HepG2 (cell line): ENCODE data around the gene OVCA2. TPM values are rescaled to one million over a fixed set of nuclear protein-coding genes. Genes with fewer than 3 reads are reported as not detected.

Source experiments
- AGO2 ChIP-seq: fragments of 200-400 bp; formaldehyde crosslinking; optimal IDR thresholded peaks from 2 replicates; pipeline ENCODE3; 2017; ENCODE audit warnings: mild to moderate bottlenecking, low read depth, low read length, moderate library complexity
- FIP1L1 ChIP-seq: fragments of 200-400 bp; formaldehyde crosslinking; IDR thresholded peaks from 2 replicates; pipeline ENCODE4 v1.6.1; 2018; ENCODE audit warnings: low read depth, mild to moderate bottlenecking, low read length, moderate library complexity, borderline replicate concordance; ENCODE audit not compliant: insufficient read depth
- HNF4G ChIP-seq, 2 experiments: sonication (generic) in 1 of 2; formaldehyde crosslinking in 1 of 2; IDR thresholded peaks; 2 replicates each; pipeline versions ENCODE4 v1.4.0 to v1.6.1; 2011 to 2020; ENCODE audit warnings: borderline replicate concordance in 2 of 2, low read depth in 2 of 2, mild to moderate bottlenecking in 2 of 2, low read length in 1 of 2, missing genetic modification reagents in 1 of 2, moderate library complexity in 1 of 2
- KDM3A ChIP-seq: IDR thresholded peaks from 2 replicates; pipeline ENCODE4 v1.6.1; 2018; ENCODE audit warnings: low read depth, missing compliant biosample characterization
- KLF9 ChIP-seq: IDR thresholded peaks from 2 replicates; pipeline ENCODE4 v1.6.1; 2016; ENCODE audit warnings: low read depth
- MAFG ChIP-seq: sonication (generic); formaldehyde crosslinking; IDR thresholded peaks from 2 replicates; pipeline ENCODE4 v1.5.1; 2020; ENCODE audit warnings: mild to moderate bottlenecking, missing genetic modification reagents
- MBNL3 ChIP-seq: fragments of 250-450 bp; sonication (Bioruptor Pico); conservative IDR thresholded peaks from 2 replicates; pipeline ENCODE4 v1.8.0; 2022; ENCODE audit warnings: mild to moderate bottlenecking, inconsistent platforms
- NFRKB ChIP-seq: fragments of 450-650 bp; IDR thresholded peaks from 2 replicates; pipeline ENCODE4 v1.6.1; 2017
- NR2C2 ChIP-seq: sonication (generic); formaldehyde crosslinking; IDR thresholded peaks from 2 replicates; pipeline ENCODE4 v1.4.0; 2020; ENCODE audit warnings: missing genetic modification reagents, mild to moderate bottlenecking, moderate library complexity, borderline replicate concordance
- NR2F6 ChIP-seq, 2 experiments: IDR thresholded peaks; 2 replicates each; pipeline ENCODE4 v1.6.1; 2016; ENCODE audit warnings: antibody characterized with exemption in 1 of 2, mild to moderate bottlenecking in 1 of 2
- SYNCRIP ChIP-seq: fragments of 200-400 bp; formaldehyde crosslinking; IDR thresholded peaks from 2 replicates; pipeline ENCODE4 v1.6.1; 2018; ENCODE audit warnings: mild to moderate bottlenecking, low read depth, low read length; ENCODE audit not compliant: insufficient read depth
- TARDBP ChIP-seq: sonication (generic); formaldehyde crosslinking; IDR thresholded peaks from 2 replicates; pipeline ENCODE4 v1.8.0; 2022; ENCODE audit warnings: mild to moderate bottlenecking, missing genetic modification reagents
- TBX3 ChIP-seq: fragments of 450-650 bp; IDR thresholded peaks from 2 replicates; pipeline ENCODE4 v1.6.1; 2017; ENCODE audit warnings: antibody characterized with exemption, mild to moderate bottlenecking, inconsistent platforms, borderline replicate concordance
- TCF7L2 ChIP-seq: IDR thresholded peaks from 2 replicates; pipeline ENCODE4 v1.6.1; 2011; ENCODE audit warnings: mild to moderate bottlenecking, low read depth, low read length, moderate library complexity
- U2AF2 ChIP-seq: fragments of 200-400 bp; formaldehyde crosslinking; IDR thresholded peaks from 2 replicates; pipeline ENCODE4 v1.6.1; 2017; ENCODE audit warnings: low read depth, mild to moderate bottlenecking, low read length
- ZFP90 ChIP-seq: sonication (generic); formaldehyde crosslinking; IDR thresholded peaks from 2 replicates; pipeline ENCODE4 v1.8.0; 2022; ENCODE audit warnings: missing genetic modification reagents, mild to moderate bottlenecking, inconsistent platforms, borderline replicate concordance
- ZNF230 ChIP-seq: sonication (generic); formaldehyde crosslinking; IDR thresholded peaks from 2 replicates; pipeline ENCODE4 v1.4.0; 2020; ENCODE audit warnings: mild to moderate bottlenecking, missing genetic modification reagents
- ZNF235 ChIP-seq: sonication (generic); formaldehyde crosslinking; IDR thresholded peaks from 2 replicates; pipeline ENCODE4 v1.8.1; 2023; ENCODE audit warnings: mild to moderate bottlenecking, missing genetic modification reagents, borderline replicate concordance
- ZNF775 ChIP-seq: sonication (generic); formaldehyde crosslinking; IDR thresholded peaks from 2 replicates; pipeline ENCODE4 v1.4.0; 2020; ENCODE audit warnings: missing genetic modification reagents, mild to moderate bottlenecking, moderate library complexity, borderline replicate concordance
- polyA plus RNA-seq, 8 experiments: library from polyadenylated mRNA; depleted of rRNA in 3 of 8; stranded (reverse) in 7 of 8; unstranded in 1 of 8; fragments of >200 nt; fragmentation: Illumina TruSeq in 4 of 8; extraction: Trizol in 4 of 8; gene quantifications; 2 replicates each; pipeline versions ENCODE4 v1.2.1 to v1.2.3, GENCODE V29; 2011 to 2016; ENCODE audit warnings: low read depth in 4 of 8, missing spikeins in 1 of 8, mixed read lengths in 1 of 8; ENCODE audit not compliant: insufficient read depth in 1 of 8
- total RNA-seq, 5 experiments: library from RNA; depleted of rRNA; stranded (reverse); fragments of >200 nt; fragmentation: Illumina TruSeq; extraction: Trizol; gene quantifications; 2 replicates each; pipeline ENCODE4 v1.2.3, GENCODE V29; 2016; ENCODE audit warnings: low read depth in 1 of 5
- TF ChIP-seq, protein P1 (sequence below): IDR thresholded peaks from 2 replicates; pipeline ENCODE4 v1.6.1; 2016
- TF ChIP-seq, protein P2 (sequence below): IDR thresholded peaks from 2 replicates; pipeline ENCODE4 v1.6.1; 2016; ENCODE audit warnings: low read depth, borderline replicate concordance
- TF ChIP-seq, protein P3 (sequence below): IDR thresholded peaks from 2 replicates; pipeline ENCODE4 v1.6.1; 2016; ENCODE audit warnings: mild to moderate bottlenecking
- TF ChIP-seq, protein P4 (sequence below): sonication (generic); formaldehyde crosslinking; IDR thresholded peaks from 2 replicates; pipeline ENCODE4 v1.4.0; 2020; ENCODE audit warnings: mild to moderate bottlenecking, missing genetic modification reagents
- TF ChIP-seq, protein P5 (sequence below): sonication (generic); formaldehyde crosslinking; IDR thresholded peaks from 2 replicates; pipeline ENCODE4 v1.9.0; 2022; ENCODE audit warnings: missing genetic modification reagents, mild to moderate bottlenecking, borderline replicate concordance

The OVCA2 gene
- total and polyA plus RNA-seq, 2 of the 13 experiments (the other 11 are each of a cell fraction or from before 2014, with no cell fraction given), result 23.7 to 28.2 TPM

DNA sequence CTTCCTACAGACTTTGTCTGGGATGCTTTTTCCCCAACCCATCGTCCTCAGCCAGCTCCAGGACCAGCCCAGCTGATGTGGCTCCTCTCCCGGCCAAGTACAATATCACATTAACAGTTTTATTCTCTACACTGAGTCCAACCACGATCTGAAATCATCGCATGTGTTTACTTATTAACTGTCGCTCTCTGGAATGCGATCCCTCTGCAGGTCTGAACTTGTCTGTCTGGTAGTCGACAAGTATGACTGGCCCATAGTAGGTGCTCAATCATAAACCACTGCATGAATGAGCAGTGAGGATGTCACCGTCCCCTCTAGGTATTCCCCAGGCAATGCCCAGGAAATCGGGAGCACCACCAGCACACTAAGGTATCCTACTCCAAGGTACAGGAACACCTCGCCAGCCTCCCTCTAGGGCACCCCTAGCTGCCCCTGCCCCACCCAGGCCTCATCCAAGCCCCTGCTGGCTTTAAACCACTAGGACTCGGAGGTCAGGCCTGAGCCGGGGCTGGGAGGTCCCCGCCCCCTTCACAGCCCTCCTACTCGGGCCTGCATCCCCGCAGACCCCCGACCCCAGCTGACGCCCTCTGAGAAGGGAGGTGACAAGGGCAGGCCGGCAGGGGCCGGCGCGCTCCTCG lies 44.4 kb upstream of the OVCA2 start (continued):
- no peak for TF ChIP-seq KLF9 (CRISPR knock-in tag)
- no peak for TF ChIP-seq ZNF230 (CRISPR knock-in tag)
- TF ChIP-seq FIP1L1, result no peak
- no peak for TF ChIP-seq ZFP90 (CRISPR knock-in tag)
- TF ChIP-seq, protein P1, sequence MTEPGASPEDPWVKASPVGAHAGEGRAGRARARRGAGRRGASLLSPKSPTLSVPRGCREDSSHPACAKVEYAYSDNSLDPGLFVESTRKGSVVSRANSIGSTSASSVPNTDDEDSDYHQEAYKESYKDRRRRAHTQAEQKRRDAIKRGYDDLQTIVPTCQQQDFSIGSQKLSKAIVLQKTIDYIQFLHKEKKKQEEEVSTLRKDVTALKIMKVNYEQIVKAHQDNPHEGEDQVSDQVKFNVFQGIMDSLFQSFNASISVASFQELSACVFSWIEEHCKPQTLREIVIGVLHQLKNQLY (CRISPR knock-in tag), result no peak
- TF ChIP-seq NFRKB, result no peak
- TF ChIP-seq U2AF2, result no peak
- peak; percentile 8; the same call in 1 of the 2 replicates for TF ChIP-seq KDM3A (CRISPR knock-in tag)
- TF ChIP-seq NR2C2 (CRISPR knock-in tag), result peak; percentile 8; the same call in 1 of the 2 replicates
- TF ChIP-seq, protein P2, sequence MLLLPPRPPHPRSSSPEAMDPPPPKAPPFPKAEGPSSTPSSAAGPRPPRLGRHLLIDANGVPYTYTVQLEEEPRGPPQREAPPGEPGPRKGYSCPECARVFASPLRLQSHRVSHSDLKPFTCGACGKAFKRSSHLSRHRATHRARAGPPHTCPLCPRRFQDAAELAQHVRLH (CRISPR knock-in tag), result no peak
- TF ChIP-seq MBNL3 (CRISPR knock-in tag), result no peak
- no peak for TF ChIP-seq SYNCRIP
- TF ChIP-seq MAFG (CRISPR knock-in tag), result no peak
- TF ChIP-seq, protein P3, sequence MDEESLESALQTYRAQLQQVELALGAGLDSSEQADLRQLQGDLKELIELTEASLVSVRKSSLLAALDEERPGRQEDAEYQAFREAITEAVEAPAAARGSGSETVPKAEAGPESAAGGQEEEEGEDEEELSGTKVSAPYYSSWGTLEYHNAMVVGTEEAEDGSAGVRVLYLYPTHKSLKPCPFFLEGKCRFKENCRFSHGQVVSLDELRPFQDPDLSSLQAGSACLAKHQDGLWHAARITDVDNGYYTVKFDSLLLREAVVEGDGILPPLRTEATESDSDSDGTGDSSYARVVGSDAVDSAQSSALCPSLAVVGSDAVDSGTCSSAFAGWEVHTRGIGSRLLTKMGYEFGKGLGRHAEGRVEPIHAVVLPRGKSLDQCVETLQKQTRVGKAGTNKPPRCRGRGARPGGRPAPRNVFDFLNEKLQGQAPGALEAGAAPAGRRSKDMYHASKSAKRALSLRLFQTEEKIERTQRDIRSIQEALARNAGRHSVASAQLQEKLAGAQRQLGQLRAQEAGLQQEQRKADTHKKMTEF (CRISPR knock-in tag), result peak; percentile 28; the same call in 1 of the 2 replicates
- TF ChIP-seq TBX3, result no peak
- TF ChIP-seq AGO2, result no peak
- TF ChIP-seq TCF7L2, result no peak
- no peak for TF ChIP-seq HNF4G (IDR thresholded peaks at IDR 0.05; ENCODE audit: borderline replicate concordance, low read depth, low read length)
- TF ChIP-seq HNF4G (CRISPR knock-in tag; IDR thresholded peaks at IDR 0.05; ENCODE audit: borderline replicate concordance, low read depth), result no peak
- TF ChIP-seq, protein P4, sequence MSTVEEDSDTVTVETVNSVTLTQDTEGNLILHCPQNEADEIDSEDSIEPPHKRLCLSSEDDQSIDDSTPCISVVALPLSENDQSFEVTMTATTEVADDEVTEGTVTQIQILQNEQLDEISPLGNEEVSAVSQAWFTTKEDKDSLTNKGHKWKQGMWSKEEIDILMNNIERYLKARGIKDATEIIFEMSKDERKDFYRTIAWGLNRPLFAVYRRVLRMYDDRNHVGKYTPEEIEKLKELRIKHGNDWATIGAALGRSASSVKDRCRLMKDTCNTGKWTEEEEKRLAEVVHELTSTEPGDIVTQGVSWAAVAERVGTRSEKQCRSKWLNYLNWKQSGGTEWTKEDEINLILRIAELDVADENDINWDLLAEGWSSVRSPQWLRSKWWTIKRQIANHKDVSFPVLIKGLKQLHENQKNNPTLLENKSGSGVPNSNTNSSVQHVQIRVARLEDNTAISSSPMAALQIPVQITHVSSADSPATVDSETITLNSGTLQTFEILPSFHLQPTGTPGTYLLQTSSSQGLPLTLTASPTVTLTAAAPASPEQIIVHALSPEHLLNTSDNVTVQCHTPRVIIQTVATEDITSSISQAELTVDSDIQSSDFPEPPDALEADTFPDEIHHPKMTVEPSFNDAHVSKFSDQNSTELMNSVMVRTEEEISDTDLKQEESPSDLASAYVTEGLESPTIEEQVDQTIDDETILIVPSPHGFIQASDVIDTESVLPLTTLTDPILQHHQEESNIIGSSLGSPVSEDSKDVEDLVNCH, result no peak
- TF ChIP-seq TARDBP (CRISPR knock-in tag), result 0 out of 2 replicates have a peak, but pooled peaks have one; percentile 19
- no peak for TF ChIP-seq ZNF775
- TF ChIP-seq, protein P5, sequence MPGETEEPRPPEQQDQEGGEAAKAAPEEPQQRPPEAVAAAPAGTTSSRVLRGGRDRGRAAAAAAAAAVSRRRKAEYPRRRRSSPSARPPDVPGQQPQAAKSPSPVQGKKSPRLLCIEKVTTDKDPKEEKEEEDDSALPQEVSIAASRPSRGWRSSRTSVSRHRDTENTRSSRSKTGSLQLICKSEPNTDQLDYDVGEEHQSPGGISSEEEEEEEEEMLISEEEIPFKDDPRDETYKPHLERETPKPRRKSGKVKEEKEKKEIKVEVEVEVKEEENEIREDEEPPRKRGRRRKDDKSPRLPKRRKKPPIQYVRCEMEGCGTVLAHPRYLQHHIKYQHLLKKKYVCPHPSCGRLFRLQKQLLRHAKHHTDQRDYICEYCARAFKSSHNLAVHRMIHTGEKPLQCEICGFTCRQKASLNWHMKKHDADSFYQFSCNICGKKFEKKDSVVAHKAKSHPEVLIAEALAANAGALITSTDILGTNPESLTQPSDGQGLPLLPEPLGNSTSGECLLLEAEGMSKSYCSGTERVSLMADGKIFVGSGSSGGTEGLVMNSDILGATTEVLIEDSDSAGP (CRISPR knock-in tag), result peak; percentile 12; the same call in 1 of the 2 replicates
- TF ChIP-seq ZNF235 (CRISPR knock-in tag), result no peak
- no peak for TF ChIP-seq NR2F6 (IDR thresholded peaks at IDR 0.05)
- TF ChIP-seq NR2F6 (CRISPR knock-in tag; IDR thresholded peaks at IDR 0.05), result 0 out of 2 replicates have a peak, but pooled peaks have one; percentile 23
